ENCODE measurements around the gene ECT2.

The ECT2 gene

GRCh38 chr3:172869784-172870518 is 119.4 kb downstream of the ECT2 start:
- DNase-seq (ENCODE audit: low read depth) = no peak
- no peak for TF ChIP-seq CTCF (conservative IDR thresholded peaks at IDR 0.05; ENCODE audit: low read depth, low read length)
- no peak overlapping the region for H3K4me3 ChIP-seq (ENCODE audit: low read depth, low read length)

Measured in choroid plexus epithelial cell (primary cell).